Tibial artery (tissue), 4 donors: Measurements from ENCODE around the gene TOR2A.
A peak's percentile ranks its signal among the peaks of the same experiment; 100 is the strongest.

Experiments
- DNase-seq, 2 donors: peaks; one replicate each; pipeline ENCODE4 v3.0.0-alpha.2; 2019
- H3K27ac ChIP-seq, 2 donors: fragments of 200-600 bp; sonication (generic) in 1 of 2; 1 replicate in 1 of 2; 2 replicates in 1 of 2; pipeline ENCODE4 v1.5.1; 2018 to 2019; ENCODE audit warnings: mild to moderate bottlenecking in 1 of 2
- H3K27me3 ChIP-seq, 2 donors: fragments of 200-600 bp; sonication (generic) in 1 of 2; one replicate each; pipeline versions ENCODE4 v1.5.1 to v1.6.0; 2016 to 2019
- H3K36me3 ChIP-seq, 3 donors: fragments of 200-600 bp; sonication (generic) in 2 of 3; one replicate each; pipeline ENCODE4 v1.5.1; 2016 to 2019; ENCODE audit warnings: mild to moderate bottlenecking in 2 of 3
- H3K4me1 ChIP-seq, 4 donors: fragments of 200-600 bp; sonication (generic) in 2 of 4; 1 replicate in 3 of 4; 2 replicates in 1 of 4; pipeline ENCODE4 v1.5.1; 2016 to 2019
- H3K4me3 ChIP-seq, 2 donors: fragments of 200-600 bp; sonication (generic) in 1 of 2; 1 replicate in 1 of 2; 2 replicates in 1 of 2; pipeline ENCODE4 v1.5.1; 2018 to 2019; ENCODE audit warnings: mild to moderate bottlenecking in 2 of 2
- H3K9me3 ChIP-seq, 3 donors: fragments of 200-600 bp; sonication (generic) in 1 of 3; one replicate each; pipeline ENCODE4 v1.5.1; 2016 to 2019
- intact Hi-C: fragments of 100-400 bp; cut with DNase I; formaldehyde crosslinking; loops from one replicate; pipeline ENCODE4 v1.15.0; 2023; ENCODE audit warnings: low total_unique reads
- TF ChIP-seq, protein P1 (sequence below), 2 experiments: fragments of 200-600 bp in 1 of 2; fragments of 450-650 bp in 1 of 2; IDR thresholded peaks; one replicate each; pipeline ENCODE4 v1.5.1; 2017 to 2019; ENCODE audit warnings: antibody characterized with exemption in 2 of 2, mild to moderate bottlenecking in 1 of 2, moderate library complexity in 1 of 2

The TOR2A gene

DNA sequence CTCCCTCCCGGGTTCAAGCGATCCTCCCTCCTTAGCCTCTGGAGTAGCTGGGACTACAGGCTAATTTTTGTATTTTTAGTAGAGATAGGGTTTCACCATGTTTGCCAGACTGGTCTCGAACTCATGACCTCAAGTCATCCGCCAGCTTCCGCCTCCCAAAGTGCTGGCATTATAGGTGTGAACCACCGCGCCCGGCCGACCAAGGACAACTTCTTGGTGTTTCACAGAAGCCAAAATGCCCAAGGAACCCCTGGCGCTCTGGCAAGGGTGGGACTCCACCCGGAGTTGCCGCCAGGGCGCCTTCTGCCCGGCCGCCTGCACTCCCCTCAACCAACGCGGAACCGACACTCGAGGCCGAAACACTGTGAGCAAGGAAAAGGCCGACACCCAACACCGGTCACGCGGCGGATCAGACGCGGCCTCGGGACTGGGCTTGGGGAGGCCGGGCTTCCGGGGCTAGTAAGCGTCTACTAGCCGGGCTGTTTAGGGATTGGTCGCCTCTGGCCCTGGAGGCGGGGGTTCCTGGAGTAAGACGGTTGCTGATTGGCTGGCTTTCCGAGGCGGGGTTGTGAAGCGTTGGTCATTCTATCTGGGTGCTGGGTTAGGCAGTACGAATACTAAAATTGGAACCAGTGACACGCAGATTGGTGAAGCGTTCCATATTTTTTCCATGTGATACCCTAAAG lies 36.0 kb downstream of the TOR2A start:
- intact Hi-C loops: no loop called here
- Histone ChIP-seq H3K4me3 (peak overlapping the region; percentile 29 to 45), H3K9me3 (no peaks in the 10 kb centered on the region), H3K36me3 (peaks cover 0 to 5% (median 0%) of the 10 kb centered on the region in 3 donors), H3K27ac (peak overlapping the region; percentile 76 to 79), H3K4me1 (peaks cover 0 to 8% (median 0%) of the 10 kb centered on the region in 4 donors), H3K27me3 (no peaks in the 10 kb centered on the region)
- DNase-seq: peak; percentile 98 to 99
- TF ChIP-seq, protein P1, sequence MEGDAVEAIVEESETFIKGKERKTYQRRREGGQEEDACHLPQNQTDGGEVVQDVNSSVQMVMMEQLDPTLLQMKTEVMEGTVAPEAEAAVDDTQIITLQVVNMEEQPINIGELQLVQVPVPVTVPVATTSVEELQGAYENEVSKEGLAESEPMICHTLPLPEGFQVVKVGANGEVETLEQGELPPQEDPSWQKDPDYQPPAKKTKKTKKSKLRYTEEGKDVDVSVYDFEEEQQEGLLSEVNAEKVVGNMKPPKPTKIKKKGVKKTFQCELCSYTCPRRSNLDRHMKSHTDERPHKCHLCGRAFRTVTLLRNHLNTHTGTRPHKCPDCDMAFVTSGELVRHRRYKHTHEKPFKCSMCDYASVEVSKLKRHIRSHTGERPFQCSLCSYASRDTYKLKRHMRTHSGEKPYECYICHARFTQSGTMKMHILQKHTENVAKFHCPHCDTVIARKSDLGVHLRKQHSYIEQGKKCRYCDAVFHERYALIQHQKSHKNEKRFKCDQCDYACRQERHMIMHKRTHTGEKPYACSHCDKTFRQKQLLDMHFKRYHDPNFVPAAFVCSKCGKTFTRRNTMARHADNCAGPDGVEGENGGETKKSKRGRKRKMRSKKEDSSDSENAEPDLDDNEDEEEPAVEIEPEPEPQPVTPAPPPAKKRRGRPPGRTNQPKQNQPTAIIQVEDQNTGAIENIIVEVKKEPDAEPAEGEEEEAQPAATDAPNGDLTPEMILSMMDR (IDR thresholded peaks at IDR 0.05): peak; percentile 22 to 45

DNA sequence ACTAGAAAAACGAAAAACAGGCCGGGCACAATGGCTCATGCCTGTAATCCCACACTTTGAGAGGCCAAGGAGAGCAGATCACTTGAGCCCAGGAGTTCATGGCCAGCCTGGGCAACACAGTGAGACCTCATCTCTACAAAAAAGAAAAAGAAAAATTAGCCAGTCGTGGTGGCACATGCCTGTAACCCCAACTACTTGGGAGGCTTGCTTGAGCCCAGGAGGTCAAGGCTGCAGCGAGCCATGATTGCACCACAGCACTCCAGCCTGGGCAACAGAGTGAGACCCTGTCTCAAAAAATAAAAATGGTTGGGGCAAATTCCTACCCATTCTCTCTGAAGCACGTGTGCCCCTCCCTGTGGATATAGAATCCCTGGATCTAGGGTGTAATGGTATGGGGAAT lies 36.7 kb downstream of the TOR2A start:
- Histone ChIP-seq H3K4me3 (no peak overlapping the region), H3K27me3 (no peaks in the 10 kb centered on the region), H3K4me1 (peaks cover 0 to 8% (median 0%) of the 10 kb centered on the region in 4 donors), H3K27ac (peak overlapping the region; percentile 76 to 79), H3K36me3 (peaks cover 0 to 5% (median 0%) of the 10 kb centered on the region in 3 donors), H3K9me3 (no peaks in the 10 kb centered on the region)
- no peak for DNase-seq
- TF ChIP-seq, protein P1 (IDR thresholded peaks at IDR 0.05): no peak
- intact Hi-C loops: no loop called here

DNA sequence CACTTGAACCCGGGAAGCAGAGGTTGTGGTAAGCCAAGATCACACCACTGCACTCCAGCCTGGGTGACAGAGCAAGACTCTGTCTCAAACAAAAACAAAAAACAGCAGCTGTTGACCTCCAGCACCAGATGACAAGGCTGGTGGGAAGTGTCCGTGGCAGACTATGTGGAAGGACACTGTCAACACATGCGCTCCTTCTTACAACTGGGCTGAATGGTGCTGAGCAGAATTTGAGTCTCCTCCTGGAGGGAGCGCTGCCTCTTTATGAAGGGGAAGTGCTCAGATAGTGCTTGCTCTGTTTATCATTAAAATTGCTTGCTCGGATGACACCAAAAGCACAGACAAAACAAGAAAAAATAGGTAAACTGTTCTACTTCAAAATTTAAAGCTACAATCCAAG lies 37.5 kb downstream of the TOR2A start:
- intact Hi-C loops: no loop called here
- no peak overlapping the region for H3K4me3 ChIP-seq

DNA sequence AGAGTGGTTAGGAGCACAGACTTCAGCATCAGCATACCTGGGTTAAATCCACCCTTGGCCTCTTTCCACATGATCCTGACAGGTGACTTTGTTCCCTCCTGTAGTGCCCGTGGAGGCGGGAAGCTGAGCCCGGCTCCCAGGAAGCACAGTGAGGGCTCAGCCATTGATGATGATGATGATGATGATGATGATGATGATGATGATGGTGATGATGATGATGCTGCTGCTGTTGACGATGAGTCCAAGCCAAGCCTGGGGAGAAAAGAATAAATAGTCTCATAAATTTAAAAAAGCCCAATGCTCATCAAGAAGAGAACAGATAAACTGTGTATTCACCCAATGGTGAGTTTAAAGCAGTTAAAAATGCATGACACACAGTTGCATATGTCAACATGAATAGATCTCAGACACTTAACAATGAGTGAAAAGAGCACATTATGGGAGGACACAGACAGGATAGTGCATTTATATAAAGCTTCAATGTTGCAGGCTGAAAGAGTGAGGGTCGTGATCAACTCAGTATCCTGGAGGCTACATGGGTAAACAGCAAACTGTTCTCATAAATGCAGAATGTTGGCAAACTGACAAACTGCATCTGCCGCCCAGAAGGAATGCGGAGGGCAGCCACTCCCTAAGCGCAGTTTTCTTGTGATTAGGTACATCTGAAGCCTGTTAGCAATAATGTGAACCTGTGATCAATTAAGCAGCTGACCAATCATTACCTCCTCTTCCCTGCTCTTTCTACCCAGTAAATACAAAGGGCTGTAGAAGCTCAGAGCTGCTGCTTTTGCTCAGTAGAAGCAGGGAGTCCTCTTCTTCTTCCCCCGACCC lies 40.0 kb downstream of the TOR2A start:
- Histone ChIP-seq H3K36me3 (peaks cover 11 to 31% (median 22%) of the 10 kb centered on the region in 3 donors), H3K27ac (no peak overlapping the region), H3K27me3 (no peaks in the 10 kb centered on the region), H3K4me3 (no peak overlapping the region), H3K9me3 (no peaks in the 10 kb centered on the region), H3K4me1 (peaks cover 0 to 8% (median 0%) of the 10 kb centered on the region in 4 donors)
- intact Hi-C loops: no loop called here
- TF ChIP-seq, protein P1 (IDR thresholded peaks at IDR 0.05): no peak
- DNase-seq: no peak

More for the DNA sequence above, 37.5 kb downstream of the TOR2A start:
- H3K27me3 ChIP-seq: no peaks in the 10 kb centered on the region
- no peaks in the 10 kb centered on the region for H3K9me3 ChIP-seq
- H3K36me3 ChIP-seq: peaks cover 0 to 6% (median 2%) of the 10 kb centered on the region in 3 donors
- TF ChIP-seq, protein P1 (IDR thresholded peaks at IDR 0.05): no peak
- H3K4me1 ChIP-seq: peaks cover 0 to 8% (median 0%) of the 10 kb centered on the region in 4 donors
- H3K27ac ChIP-seq: peak overlapping the region in 1 of 2 donors; percentile 76
- no peak for DNase-seq

DNA sequence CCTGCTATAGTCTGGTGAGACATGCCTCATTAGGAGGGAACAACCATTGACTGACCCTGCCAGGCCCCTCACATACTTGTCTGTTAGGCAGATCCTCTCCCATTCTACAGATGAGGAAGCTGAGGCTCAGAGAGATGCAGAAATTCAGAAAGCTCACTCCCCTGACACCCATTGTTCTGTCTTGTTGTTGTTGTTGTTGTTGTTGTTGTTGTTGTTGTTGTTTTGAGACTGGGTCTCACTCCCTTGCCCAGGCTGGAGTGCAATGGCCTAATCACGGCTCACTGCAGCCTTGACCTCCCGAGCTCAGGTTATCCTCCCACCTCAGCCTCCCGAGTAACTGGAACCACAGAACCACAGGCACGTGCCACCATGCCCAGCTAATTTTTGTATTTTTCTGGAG lies 41.4 kb downstream of the TOR2A start:
- intact Hi-C loops: no loop called here
- H3K4me3 ChIP-seq: no peak overlapping the region
- TF ChIP-seq, protein P1 (IDR thresholded peaks at IDR 0.05): no peak
- no peaks in the 10 kb centered on the region for H3K4me1 ChIP-seq
- H3K27ac ChIP-seq: no peak overlapping the region
- H3K27me3 ChIP-seq: no peaks in the 10 kb centered on the region
- DNase-seq: no peak
- H3K9me3 ChIP-seq: no peaks in the 10 kb centered on the region
- peaks cover 11 to 45% (median 33%) of the 10 kb centered on the region in 3 donors for H3K36me3 ChIP-seq
